BJ (cell line): ENCODE data around the gene MUCL3. TPM values are rescaled to one million over a fixed set of nuclear protein-coding genes. Genes with fewer than 3 reads are reported as not detected.

Source experiments
- CTCF ChIA-PET: fragments of 350-600 bp; formaldehyde crosslinking; extraction: SDS; loops from one replicate; lab custom pipeline; 2021; ENCODE audit warnings: antibody characterized with exemption, inconsistent platforms; lab: Yijun Ruan, JAX
- POLR2A ChIA-PET: fragments of 300-600 bp; sonication (Branson Sonifier 250); formaldehyde crosslinking; extraction: SDS; loops from one replicate; lab custom pipeline; 2021; ENCODE audit warnings: antibody characterized with exemption; lab: Charles Lee
- DNase-seq: peaks from one replicate; pipeline ENCODE4 v3.0.0-alpha.2; 2011; ENCODE audit warnings: low read depth
- H3K27me3 ChIP-seq: 2 replicates; pipeline ENCODE4 v1.6.0; 2011; ENCODE audit warnings: low read length; ENCODE audit not compliant: control insufficient read depth, insufficient read depth
- H3K36me3 ChIP-seq: 2 replicates; pipeline ENCODE4 v1.5.1; 2011; ENCODE audit warnings: low read length; ENCODE audit not compliant: control insufficient read depth, insufficient read depth
- H3K4me3 ChIP-seq: 2 replicates; pipeline ENCODE4 v1.5.1; 2011; ENCODE audit warnings: low read depth, mild to moderate bottlenecking, control low read depth, low read length
- CTCF ChIP-seq: IDR thresholded peaks from 2 replicates; pipeline ENCODE4 v1.5.1; 2011; ENCODE audit warnings: low read depth, mild to moderate bottlenecking, control low read depth, inconsistent platforms, low read length, moderate library complexity; ENCODE audit not compliant: insufficient read depth
- polyA plus RNA-seq: library from polyadenylated mRNA; depleted of rRNA; stranded (reverse); fragments of >200 nt; gene quantifications from 2 replicates; pipeline ENCODE4 v1.2.3, GENCODE V29; 2011

Gene MUCL3
- polyA plus RNA-seq, 1 experiment: not detected

- Histone ChIP-seq H3K27me3 (no peaks in the 10 kb centered on the region; the same call in 1 of the 2 replicates), H3K4me3 (no peak within 1 kb of the TSS), H3K36me3 (no peaks in the 10 kb centered on the region)
- ChIA-PET CTCF (interaction anchor here (0.9 to 3.4 kb wide), 5 partner anchors 10 to 147 kb away, joined by 4 to 26 read pairs (median 12); partner anchors contain the start of genes MUCL3 and VARS2), POLR2A (no interaction called here)
- no peak for DNase-seq
- TF ChIP-seq CTCF: no peak
These were observed 8.7 kb upstream of the MUCL3 start, which contains the start of gene SFTA2 for GRCh38 chr6:30931969-30932645. TSS of gene SFTA2 (minus strand) at chr6:30932170. CDS start at chr6:30932096, 74 bp downstream.

DNA sequence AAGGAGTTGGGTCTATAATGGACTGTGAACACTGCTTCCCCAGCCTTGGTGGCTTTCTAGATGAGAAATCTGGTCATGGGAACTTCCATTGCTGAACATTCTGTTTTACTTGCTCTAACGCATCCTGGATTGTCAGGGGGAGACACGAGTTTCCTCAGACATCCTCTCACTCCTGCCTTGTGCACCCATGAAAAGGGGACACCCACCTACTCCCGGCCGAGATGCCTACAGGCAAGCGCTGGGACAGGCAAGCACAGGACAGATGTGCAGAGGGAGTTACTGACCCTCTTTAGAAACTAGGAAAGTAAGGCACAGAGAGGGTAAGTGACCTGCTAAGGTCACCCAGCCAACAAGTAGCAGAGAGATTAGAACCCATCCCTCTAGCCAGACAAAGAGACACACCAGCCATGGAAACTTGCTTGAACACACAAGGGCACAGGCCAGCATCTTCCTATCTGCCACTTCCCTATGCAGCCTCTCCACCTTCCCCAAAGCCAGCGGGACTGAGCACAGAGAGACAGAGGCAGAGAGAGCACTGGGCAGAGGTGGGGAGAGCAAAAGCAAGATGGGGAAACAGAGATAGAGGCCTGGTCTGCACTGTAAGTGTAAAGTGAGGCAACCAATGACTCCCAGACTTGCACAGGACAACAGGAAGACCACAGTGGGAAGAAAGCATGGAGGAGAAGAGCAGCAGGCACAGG is 8.0 kb upstream of the MUCL3 start:
- H3K4me3 ChIP-seq: no peak overlapping the region
- ChIA-PET POLR2A (no interaction called here), CTCF (no interaction called here)
- TF ChIP-seq CTCF: no peak
- no peak for DNase-seq
- peaks cover 2% of the 10 kb centered on the region; the same call in 1 of the 2 replicates for H3K27me3 ChIP-seq
- H3K36me3 ChIP-seq: no peaks in the 10 kb centered on the region

DNA sequence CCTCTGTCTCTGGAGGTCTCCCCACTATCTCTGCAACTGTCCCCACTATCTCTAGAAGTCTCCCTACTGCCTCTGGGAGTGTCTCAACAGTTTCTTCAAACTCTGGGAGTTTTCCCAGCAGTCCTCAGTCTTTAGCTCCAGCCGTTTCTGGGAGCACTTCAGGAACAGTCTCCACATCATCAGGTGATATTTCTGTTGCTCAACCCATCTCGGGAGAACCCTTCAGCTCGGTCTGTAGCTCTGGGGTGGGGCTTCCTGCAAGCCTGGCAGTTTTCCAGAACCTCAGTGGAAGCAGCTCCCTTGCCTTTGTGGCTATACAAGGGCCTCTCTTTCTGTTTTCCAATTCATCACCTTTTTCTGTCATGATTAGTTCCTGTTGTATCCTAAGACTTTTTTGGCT is 5.8 kb upstream of the MUCL3 start:
- DNase-seq: no peak
- H3K36me3 ChIP-seq: no peaks in the 10 kb centered on the region
- peaks cover 2% of the 10 kb centered on the region; the same call in 1 of the 2 replicates for H3K27me3 ChIP-seq
- no peak for TF ChIP-seq CTCF
- POLR2A ChIA-PET: no interaction called here
- no peak overlapping the region for H3K4me3 ChIP-seq
- CTCF ChIA-PET: interaction anchor here (1.1 to 2.0 kb wide), 2 partner anchors 11 to 136 kb away, joined by 3 to 6 read pairs; no protein-coding TSS in a partner anchor

DNA sequence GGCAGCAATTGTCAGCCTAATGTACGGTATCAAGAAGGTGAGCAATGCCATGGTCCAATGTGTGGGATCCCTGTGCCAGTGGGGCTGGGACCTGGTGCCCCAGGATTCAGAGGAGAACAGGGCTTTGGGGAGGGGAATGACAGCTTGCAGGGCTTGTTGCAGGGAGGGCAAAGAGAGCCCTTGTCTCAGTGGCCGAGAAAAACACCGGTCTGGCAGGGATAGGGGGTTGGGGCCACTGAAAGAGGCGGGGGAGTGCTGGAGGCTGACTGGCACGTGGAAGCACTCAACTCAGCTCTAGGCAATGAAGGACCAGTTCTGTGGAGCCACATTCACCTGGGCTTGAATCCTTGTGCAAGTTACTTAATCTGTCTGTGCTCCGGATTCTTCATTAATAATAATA is 3.5 kb upstream of the MUCL3 start:
- Histone ChIP-seq H3K36me3 (no peaks in the 10 kb centered on the region), H3K27me3 (peaks cover 4% of the 10 kb centered on the region; the same call in 1 of the 2 replicates), H3K4me3 (no peak overlapping the region)
- CTCF ChIA-PET: interaction anchor here (1.1 kb wide), 1 partner anchor 136 kb away, joined by 3 read pairs; no protein-coding TSS in a partner anchor
- DNase-seq: no peak
- POLR2A ChIA-PET: no interaction called here
- no peak for TF ChIP-seq CTCF

DNA sequence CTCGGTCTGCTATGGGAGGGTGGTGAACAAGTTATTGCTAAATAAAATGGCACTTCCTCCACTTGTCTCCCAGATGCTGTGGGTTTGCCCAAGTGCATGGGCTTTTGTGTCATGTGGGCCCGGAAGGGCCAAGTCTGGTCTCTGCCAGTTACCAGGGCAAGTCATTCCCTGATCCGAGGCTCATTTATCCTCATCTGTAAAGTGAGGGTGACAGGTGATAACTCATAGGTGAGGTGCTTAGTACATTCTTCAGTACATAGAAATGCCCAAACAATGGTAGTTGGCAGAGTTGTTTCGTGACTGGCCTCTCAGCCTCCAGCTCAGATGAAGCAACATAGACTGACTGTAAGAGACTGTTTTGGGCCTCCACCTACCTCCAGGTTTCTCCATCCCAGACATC is 2.0 kb upstream of the MUCL3 start:
- no peak overlapping the region for H3K4me3 ChIP-seq
- CTCF ChIA-PET: interaction anchor here (0.6 to 1.8 kb wide), 5 partner anchors 23 to 1912 kb away, joined by 3 to 4 read pairs (median 3); no protein-coding TSS in a partner anchor
- H3K36me3 ChIP-seq: no peaks in the 10 kb centered on the region
- POLR2A ChIA-PET: no interaction called here
- DNase-seq: no peak
- H3K27me3 ChIP-seq: peaks cover 4% of the 10 kb centered on the region; the same call in 1 of the 2 replicates
- TF ChIP-seq CTCF: no peak
